Activated CD8-positive, alpha-beta memory T cell treated with anti-CD3 and anti-CD28 coated beads, Interleukin-2, amount 50 U/mL, for 24 hours (primary cell): ENCODE results near the gene MTFR1L.
"Not testable (repeated sequence)": the region's sequence is repeated elsewhere in the genome, so short reads cannot be mapped to it uniquely, and the experiment has no call there.

Experiments
- DNase-seq: peaks from one replicate; pipeline ENCODE4 v3.0.0-alpha.2; 2020; ENCODE audit errors: extremely low read depth

The MTFR1L gene

DNA sequence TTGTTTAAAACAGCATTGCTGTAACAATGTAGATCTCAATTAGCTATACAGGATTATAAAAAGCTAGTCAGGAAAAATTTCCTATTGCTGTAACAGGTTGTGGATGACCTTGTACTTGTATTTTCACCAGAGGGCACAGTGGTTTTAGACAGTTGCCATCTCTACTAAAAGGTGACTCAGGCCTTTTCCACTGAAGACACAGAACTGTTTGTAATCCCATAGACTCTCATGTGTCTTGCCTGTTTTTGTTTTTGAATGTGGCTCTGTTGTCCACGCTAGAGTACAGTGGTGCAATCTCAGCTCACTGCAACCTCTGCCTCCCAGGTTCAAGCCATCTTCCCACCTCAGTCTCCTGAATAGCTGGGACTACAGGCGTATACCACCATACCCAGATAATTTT lies 5.9 kb downstream of the MTFR1L start:
- no peak for DNase-seq

DNA sequence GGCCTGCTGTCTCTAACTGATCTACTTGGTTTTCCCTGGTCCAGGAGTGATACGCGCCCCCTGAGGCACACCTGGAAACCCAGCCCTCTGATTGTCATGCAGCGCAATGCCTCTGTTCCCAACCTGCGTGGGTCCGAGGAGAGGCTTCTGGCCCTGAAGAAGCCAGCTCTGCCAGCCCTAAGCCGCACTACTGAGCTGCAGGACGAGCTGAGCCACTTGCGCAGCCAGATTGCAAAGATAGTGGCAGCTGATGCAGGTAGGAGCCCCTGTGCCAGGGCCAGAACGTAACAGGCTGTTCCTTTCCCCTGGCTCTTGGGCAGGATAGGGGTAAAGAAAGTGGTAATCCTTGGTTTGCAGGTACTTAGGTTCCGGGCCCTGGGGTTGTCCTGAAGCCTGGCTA lies 6.8 kb downstream of the MTFR1L start:
- no peak for DNase-seq

DNA sequence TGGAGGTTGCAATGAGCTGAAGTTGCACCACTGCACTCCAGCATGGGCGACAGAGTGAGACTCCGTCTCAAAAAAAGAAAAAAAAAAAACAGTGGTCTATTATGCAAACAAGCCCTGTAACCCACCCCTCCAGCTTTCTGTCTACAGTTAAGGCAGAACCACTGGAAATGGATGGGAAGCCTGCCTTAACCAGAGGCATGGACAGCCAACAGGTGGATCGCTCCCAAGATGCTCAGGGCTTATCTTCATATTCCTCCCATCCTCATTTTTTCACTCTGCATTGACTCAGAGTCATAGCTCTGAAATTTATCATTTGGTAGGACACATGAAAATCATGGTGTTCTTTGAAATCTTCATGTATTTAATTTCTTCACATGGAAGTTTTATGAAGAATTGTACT lies 8.7 kb downstream of the MTFR1L start:
- DNase-seq: no peak

DNA sequence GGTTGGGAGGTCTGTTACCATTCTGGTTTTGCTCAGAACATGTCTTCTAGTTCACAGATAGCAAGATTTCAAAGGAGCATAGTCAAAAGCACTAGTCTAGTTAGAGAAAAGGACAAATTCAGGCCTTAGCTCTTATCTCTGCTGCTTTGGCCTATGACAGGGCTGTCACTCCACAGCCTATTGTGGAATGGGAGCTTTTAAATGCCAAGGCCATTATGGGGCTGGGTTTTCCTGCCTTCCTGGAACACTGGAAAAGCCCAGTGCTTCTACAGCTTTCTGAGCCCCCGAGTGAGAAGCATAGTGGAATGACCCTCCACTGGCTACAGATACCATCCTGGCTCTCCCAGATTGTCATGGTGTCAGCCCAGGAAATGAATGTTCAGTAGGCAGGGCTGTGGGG lies 9.3 kb downstream of the MTFR1L start:
- no peak for DNase-seq

DNA sequence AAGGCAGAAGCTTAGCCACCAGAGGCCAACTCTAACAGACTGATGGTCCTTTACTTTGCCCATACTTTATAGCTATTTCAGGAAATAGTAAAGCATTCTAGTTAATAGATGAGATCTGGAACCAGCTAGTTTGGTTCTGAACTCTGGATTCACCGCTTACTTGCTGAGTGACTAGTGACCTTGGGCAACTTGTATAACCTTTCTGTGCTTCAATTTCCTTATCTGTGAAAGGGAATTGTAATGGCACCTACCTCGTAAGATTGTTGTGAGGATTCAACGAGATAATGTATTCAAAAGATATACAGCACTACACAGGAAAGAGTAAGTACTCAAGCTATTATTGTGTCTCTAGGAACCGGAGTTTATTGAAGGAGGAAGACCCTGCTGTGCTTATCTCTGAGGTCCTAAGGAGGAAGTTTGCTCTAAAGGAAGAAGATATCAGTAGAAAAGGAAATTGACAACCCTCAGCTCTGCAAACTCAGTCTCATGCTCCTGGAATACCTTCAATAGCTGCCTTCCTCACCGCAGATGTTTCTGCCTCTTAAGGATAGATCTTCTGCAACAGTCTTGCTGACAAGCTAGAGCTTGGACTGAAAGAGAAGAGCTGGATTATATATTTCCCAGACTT lies 11.9 kb downstream of the MTFR1L start:
- DNase-seq: no peak

DNA sequence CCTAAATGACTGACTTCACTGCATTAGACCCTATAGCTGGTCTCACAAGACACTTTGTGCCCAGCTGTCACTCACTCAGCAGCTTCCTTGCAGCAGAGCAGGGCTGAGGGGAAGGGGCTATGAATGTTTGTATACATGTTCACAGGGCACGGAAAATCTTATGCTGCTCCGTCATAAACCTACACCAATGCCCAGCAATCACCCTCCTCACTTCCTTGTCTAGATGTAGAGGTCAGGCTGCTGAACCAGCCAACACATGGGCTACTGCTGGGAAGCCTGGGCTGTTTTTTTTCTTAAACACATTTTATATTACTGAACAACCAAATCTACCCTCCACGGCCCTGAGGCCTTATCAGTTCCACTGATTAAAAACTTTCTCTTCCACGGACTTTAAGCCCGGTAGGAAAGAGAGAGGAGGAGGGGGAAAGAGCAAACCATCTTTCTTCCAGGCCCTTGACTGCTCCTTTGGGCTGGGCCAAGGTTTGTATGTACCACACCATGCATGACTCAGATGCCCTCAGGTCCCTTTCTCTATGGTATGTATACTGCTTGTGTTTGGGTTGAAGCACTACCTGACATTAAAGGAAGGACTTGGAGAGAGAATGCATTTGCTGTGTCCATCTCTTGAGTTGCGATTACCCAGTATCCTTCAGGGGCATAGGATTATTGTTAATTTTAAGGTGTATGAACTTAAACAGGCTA lies 12.7 kb downstream of the MTFR1L start:
- DNase-seq: no peak

DNA sequence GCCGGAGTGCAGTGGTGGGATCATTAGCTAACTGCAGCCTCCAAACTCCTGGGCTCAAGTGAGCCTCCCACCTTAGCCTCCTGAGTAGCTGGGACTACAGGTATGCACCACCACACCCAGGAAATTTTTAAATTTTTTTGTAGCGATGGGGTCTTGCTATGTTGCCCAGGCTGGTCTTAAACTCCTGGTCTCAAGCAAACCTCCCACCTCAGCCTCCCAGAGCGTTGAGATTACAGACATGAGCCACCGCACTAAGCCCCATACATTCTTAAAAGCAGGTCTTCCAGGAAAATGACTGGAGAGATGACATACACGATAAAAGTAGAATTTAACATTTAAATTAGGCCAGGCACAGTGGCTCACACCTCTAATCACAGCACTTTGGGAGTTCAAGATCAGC lies 13.4 kb downstream of the MTFR1L start:
- no peak for DNase-seq

DNA sequence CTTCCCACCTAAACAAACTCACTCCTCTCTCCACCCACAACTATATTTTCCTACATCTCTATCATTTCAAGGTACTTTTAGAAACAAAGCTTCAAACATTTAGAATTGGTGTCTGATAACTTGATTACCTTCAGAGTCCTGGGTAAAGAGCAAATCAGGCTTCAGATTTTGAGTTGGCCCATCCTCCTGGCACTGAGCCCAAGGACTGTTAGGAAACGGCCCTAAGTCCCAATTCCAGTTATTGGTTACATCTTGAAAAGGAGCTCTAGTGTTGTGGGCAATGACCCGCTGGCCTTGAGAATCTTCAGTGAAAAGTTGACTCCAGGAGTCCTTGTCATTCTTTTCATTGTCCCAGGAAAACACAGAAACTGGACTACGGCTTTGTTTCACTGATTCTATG lies 15.1 kb downstream of the MTFR1L start:
- no peak for DNase-seq

DNA sequence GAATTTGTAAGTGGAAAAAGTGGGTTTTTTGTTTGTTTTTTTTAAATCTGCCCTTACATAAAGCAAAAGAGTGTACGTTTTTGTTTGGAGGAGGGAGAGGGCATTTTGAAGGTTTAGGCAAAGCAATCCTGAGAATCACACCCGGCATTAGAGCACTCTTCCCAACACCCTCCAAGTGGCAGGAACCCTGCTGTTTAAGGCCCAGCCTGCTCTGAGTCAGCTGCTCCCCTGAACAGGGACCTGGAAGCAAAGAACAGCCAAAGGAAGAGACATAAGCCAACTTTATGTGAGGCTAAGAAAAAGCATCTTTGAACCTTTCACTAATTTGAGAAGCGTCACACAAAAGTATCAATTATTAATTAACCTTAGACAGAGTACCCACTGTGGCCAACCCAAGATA lies 16.9 kb downstream of the MTFR1L start:
- no peak for DNase-seq

DNA sequence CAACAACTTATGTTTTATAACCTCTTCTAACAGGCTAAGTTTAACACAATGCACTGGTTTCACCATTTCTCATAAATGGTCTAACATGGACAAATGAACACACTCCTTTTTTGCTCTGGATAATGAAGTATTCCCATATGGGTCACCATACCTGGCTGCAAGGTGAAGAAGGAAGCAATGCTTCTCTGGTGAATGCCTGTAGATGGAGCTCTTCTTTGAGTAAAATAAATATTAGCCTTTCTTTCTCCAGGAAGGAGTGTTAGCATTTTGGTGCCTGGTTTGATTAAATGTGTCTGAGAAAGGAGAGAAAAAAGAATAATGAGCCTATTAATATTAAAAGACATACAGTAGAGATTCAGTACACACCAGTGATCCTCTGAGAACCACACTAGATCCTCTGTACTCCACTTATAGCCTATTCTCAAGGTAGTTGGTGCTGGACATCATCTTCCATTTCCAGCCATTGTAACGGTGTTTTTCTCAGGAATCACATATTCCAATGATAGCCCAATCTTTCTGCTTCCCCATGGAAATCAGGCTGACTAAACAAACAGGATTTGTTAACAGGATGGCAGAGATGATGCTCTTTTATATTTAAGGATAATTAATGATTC lies 17.6 kb downstream of the MTFR1L start:
- DNase-seq: no peak

DNA sequence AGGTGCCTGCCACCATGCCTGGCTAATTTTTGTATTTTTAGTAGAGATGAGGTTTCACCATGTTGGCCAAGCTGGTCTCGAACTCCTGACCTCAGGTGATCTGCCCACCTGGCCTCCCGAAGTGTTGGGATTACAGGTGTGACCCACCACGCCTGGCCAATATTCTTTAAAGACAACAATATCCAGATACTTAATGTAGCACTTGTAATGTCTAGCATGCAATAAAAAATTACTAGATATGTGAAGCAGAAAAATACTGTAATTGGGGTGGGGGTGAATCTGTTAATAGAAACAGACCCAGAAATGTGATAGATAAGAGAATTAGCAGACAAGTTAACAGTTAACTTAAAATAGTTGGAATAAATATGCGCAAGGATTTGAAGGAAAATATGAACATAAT lies 20.1 kb downstream of the MTFR1L start:
- not testable (repeated sequence) for DNase-seq

DNA sequence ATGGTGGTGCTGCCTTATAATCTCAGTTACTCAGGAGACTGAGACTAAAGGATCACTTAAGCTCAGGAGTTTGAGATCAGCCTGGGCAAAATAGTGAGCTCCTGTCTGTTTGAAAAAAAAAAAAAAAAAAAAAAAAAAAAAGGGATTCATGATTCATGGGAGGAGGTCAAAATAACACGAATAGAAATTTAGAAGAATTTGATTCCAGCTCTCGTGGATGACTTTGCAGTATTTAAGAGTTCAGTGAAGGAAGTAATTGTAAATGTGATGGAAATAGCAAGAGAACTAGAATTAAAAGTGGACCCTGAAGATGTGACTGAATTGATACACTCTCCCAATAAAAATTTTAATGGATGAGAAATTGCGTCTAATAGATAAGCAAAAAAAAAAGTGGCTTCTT lies 23.7 kb downstream of the MTFR1L start:
- DNase-seq: no peak

DNA sequence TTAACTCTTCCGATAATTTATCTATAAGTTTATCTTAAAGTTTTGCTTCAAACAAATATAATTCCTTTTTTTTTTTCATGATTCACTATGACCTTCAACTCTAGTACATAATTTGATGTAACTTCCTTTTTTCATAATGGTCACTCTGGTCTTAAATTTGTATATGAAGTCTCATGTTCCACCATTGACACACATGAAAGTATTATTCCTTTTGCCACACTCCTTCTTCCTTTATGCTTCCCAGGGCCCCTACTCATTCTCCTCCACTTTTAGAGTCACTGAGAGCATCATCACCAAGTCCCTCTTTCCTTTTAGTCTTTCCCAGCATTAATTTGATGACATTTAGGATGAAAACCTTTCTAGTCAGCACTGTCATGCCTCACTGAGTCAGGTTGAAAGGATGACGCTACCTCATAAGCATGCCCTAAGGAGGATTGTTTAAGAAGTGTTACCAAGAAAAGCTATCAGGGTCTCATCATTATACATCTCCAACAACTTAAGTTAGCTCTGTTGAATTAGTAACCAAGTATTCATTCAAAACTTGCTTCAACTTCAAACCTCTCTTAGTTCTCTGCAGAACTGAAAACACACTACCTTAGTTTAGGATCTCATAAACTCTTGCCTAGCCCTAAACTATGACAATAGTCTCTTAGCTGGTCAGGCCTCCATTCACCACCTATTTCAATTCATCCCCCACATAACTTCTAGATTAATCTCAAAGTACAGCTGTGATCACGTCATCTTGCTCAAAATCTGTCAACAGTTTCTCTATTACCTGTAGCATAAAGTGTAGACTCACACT lies 25.0 kb downstream of the MTFR1L start:
- DNase-seq: no peak

DNA sequence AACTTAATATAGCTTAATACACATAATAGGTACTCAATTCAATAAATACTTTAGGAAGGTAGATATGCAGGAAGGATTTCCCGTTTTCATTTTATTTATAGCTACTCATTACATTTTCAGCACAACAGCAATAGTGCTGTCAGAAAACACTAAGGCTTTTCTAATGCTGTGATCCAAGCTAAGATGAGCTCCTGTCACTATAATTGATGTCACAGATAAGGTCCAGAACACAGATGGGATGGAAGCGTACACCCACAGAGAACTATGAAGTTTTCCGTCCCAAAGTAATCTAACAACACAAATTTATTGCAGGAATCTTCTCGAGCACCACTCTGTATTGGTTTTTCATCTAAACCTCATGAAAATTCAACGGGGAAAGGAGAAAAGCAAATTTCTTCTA lies 25.9 kb downstream of the MTFR1L start:
- no peak for DNase-seq

DNA sequence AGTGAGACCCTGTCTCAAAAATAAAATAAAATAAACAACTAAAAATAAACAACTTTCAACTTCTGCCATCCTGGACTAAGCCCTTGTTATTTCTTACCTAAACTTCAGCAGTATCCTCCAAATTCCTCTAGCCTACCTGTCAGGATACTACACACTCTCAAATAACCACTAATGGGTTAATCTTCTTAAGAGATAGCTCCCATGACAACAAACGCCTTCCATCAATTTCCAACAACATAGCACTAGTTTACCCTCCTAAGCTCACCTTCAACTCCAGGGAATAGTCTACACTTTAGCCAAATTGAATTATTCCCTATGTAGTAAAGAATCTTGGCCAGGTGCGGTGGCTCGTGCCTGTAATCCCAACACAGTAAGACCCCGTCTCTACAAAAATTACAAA lies 28.2 kb downstream of the MTFR1L start:
- DNase-seq: no peak

DNA sequence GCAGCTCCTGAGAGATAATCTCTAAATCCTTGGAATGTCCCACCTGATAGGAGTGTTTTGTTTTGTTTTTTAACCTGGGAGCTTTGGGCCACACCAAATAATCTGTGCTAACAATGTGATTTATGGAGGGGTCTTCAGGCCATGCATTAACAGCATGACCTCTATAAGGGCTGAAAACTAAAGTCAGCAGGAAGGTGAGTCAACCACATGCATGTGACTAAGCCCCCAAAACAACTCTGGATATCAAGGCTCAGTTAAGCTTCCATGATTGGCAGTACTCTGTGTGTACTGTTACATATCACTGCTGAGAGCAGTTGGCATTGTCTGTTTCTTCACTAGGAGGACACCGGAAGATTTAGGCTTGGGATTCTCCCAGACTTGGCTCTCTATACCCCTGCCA lies 28.8 kb downstream of the MTFR1L start:
- no peak for DNase-seq

DNA sequence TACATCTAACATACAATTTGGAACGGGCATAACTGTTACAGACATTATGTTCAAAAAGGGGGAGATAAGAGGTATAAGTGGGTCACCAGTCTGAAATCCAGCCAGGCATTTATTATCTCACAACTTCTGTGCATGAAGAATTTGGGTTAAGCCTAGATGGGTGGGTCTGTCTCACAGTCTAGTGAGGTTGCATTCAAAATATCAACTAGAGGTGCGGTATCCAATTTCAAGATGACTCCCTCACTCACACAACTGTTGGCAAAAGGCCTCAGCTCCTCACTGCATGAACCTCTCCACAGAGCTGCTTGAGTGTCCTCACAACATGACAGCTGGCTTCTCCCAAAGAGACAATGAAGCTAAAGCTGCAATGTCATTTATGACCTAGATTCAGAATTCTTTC lies 34.8 kb downstream of the MTFR1L start:
- DNase-seq: no peak

DNA sequence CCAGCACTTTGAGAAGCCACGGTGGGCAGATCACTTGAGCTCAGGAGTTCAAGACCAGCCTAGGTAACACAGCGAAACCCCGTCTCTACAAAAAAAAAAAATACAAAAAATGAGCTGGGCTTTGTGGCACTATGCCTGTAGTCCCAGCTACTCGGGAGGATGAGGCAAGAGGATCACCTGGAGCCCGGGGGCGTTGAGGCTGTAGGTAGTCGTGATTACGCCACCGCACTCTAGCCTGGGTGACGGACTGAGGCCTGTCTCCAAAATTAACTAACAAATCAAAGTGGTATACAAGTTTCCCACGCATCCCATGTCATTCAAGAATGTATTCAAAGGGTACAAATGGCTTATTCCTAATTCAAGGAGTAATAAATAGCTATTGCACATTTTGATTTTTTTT lies 37.1 kb downstream of the MTFR1L start:
- DNase-seq: no peak

DNA sequence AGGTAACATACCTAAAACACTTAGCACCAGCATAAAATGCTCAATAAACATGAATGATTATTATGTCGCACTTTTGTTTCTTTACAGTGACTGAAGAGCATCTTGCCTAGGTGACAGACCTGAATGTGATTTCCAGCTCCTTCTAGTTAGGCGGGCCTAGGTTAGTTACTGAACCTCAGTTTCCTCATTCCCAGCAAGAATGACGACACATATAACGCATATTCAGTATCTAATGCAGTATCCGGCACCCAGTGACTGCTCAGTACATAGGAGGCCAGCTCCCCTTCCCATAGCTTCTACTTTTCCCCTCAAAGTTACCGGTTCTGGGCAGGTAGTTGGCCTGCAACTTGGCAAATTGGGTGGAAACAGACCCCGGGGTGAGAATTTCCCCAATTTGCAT lies 38.7 kb downstream of the MTFR1L start:
- DNase-seq: no peak

DNA sequence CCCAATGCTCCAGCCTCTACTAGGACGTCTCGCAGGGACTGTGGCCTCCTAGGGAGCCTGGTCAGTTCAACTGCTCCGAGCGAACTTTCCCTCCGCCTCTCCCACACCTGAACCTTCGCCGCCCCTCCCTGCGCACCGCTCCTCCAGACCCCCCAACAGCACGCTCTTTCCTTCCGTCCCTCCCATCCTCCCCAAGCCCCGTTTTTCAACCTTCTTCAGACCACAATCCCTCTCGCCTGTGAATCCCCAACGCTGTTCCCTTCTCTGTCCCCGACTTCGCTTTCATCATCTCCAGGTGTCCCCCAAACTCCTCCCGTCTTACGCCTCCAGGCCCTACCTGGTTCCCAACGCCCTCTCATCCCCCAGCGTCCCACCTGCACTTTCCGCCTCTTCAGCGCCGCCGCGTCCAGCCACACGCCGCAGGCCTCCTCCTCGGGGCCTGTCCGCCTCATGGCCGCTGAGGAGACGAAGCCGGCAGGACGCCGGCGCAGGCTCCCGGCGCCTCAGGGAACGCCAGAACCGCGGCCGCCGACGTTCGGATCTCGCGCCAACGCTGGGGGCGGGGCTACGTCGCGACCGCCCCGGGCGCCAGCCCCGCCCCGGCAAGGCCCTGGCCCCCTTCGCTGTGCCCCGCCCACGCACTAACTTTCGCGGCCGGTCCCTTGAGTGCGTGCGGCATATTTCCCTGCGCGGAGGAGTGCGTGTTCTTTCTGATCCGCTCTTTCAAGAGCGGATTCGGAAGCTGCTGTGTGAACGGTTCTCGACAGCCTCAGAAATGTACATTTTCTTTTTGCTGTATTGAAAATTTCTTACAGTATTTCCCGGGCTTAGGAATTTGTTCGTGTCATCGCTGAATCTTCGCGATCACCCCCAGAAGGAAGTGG lies 39.4 kb downstream of the MTFR1L start, which contains the start of gene AUNIP:
TSS of gene AUNIP (minus strand) at position 552 of the 884 bp plus-strand sequence. CDS start at position 452, 100 bp downstream.
- peak; percentile 71 for DNase-seq
